GM23338 (cell line): ENCODE results near the gene SCYGR8.

Experiments used
- CREB1 ChIP-seq: fragments of 250-450 bp; sonication (Bioruptor Pico); IDR thresholded peaks from 2 replicates; pipeline ENCODE4 v1.5.0; 2020; ENCODE audit warnings: low read depth, mild to moderate bottlenecking, moderate library complexity
- CTCF ChIP-seq, 2 experiments: fragments of 200-600 bp in 1 of 2; sonication (generic) in 1 of 2; conservative IDR thresholded peaks; 2 replicates each; pipeline versions ENCODE4 v1.5.1 to v1.6.1; 2016 to 2017; ENCODE audit warnings: antibody characterized with exemption in 2 of 2, low read depth in 2 of 2, mild to moderate bottlenecking in 2 of 2, moderate library complexity in 1 of 2
- EZH2 ChIP-seq: fragments of 200-600 bp; sonication (generic); IDR thresholded peaks from one replicate; pipeline ENCODE4 v1.8.0; 2017; ENCODE audit warnings: antibody characterized with exemption, mild to moderate bottlenecking, low read depth; ENCODE audit not compliant: unreplicated experiment
- POLR2AphosphoS5 ChIP-seq: IDR thresholded peaks from 2 replicates; pipeline ENCODE4 v1.6.1; 2016; ENCODE audit warnings: antibody characterized with exemption, low read depth
- REST ChIP-seq: IDR thresholded peaks from one replicate; pipeline ENCODE4 v1.6.1; 2018; ENCODE audit warnings: antibody characterized with exemption; ENCODE audit not compliant: unreplicated experiment

- TF ChIP-seq CTCF (conservative IDR thresholded peaks at IDR 0.05; ENCODE audit: low read depth in 2 of 2): no peak
- no peak for TF ChIP-seq POLR2AphosphoS5
- no peak for TF ChIP-seq CREB1
- no peak for TF ChIP-seq REST
- no peak for TF ChIP-seq EZH2
These were observed 25.0 kb upstream of the SCYGR8 start for GRCh38 chr2:227720680-227721079.
